ENCODE measurements around the gene FIG4.
"Not testable (repeated sequence)": the region's sequence is repeated elsewhere in the genome, so short reads cannot be mapped to it uniquely, and the experiment has no call there.

Gene FIG4

GRCh38 chr6:109706513-109706912, 15.4 kb downstream of the FIG4 start:
- Histone ChIP-seq H3K4me1 (ENCODE audit: control insufficient read depth in 1 of 2, insufficient read depth in 1 of 2, low read depth in 1 of 2, low read length in 1 of 2) (peaks cover 58 to 60% of the 10 kb centered on the region in 2 experiments), H3K36me3 (no peaks in the 10 kb centered on the region), H3K9me3 (no peaks in the 10 kb centered on the region), H3K27me3 (no peaks in the 10 kb centered on the region), H3K27ac (peak overlapping the region; percentile 90), H3K4me3 (ENCODE audit: low read depth in 1 of 2, low read length in 1 of 2) (peak overlapping the region in 1 of 2 experiments; percentile 6)
- no peak for TF ChIP-seq CTCF (IDR thresholded peaks at IDR 0.05)

- not testable (repeated sequence) for H3K36me3 ChIP-seq; H3K4me3 ChIP-seq (ENCODE audit: low read depth in 1 of 2, low read length in 1 of 2); H3K27me3 ChIP-seq; H3K9me3 ChIP-seq
- Histone ChIP-seq H3K4me1 (ENCODE audit: control insufficient read depth in 1 of 2, insufficient read depth in 1 of 2, low read depth in 1 of 2, low read length in 1 of 2) (peaks cover 42 to 44% of the 10 kb centered on the region in 2 experiments), H3K27ac (peak overlapping the region; percentile 90)
Observed at GRCh38 chr6:109708099-109708498, 17.0 kb downstream of the FIG4 start.

- no peak for TF ChIP-seq CTCF (IDR thresholded peaks at IDR 0.05)
- H3K36me3 ChIP-seq = no peaks in the 10 kb centered on the region
- H3K27me3 ChIP-seq = no peaks in the 10 kb centered on the region
- no peak overlapping the region for H3K27ac ChIP-seq
- no peak overlapping the region for H3K4me3 ChIP-seq (ENCODE audit: low read depth in 1 of 2, low read length in 1 of 2)
- H3K9me3 ChIP-seq = no peaks in the 10 kb centered on the region
- peaks cover 10 to 12% of the 10 kb centered on the region in 2 experiments for H3K4me1 ChIP-seq (ENCODE audit: control insufficient read depth in 1 of 2, insufficient read depth in 1 of 2, low read depth in 1 of 2, low read length in 1 of 2)
Observed at GRCh38 chr6:109713097-109713496, 22.0 kb downstream of the FIG4 start.

GRCh38 chr6:109714166-109714565, 23.1 kb downstream of the FIG4 start:
- H3K36me3 ChIP-seq = no peaks in the 10 kb centered on the region

GRCh38 chr6:109714611-109715010, 23.5 kb downstream of the FIG4 start:
- Histone ChIP-seq H3K4me1 (ENCODE audit: control insufficient read depth in 1 of 2, insufficient read depth in 1 of 2, low read depth in 1 of 2, low read length in 1 of 2) (peaks cover 15 to 16% of the 10 kb centered on the region in 2 experiments), H3K4me3 (ENCODE audit: low read depth in 1 of 2, low read length in 1 of 2) (no peak overlapping the region), H3K36me3 (no peaks in the 10 kb centered on the region), H3K27ac (no peak overlapping the region), H3K9me3 (no peaks in the 10 kb centered on the region), H3K27me3 (no peaks in the 10 kb centered on the region)
- TF ChIP-seq CTCF (IDR thresholded peaks at IDR 0.05) = no peak

More at GRCh38 chr6:109714166-109714565, 23.1 kb downstream of the FIG4 start:
- Histone ChIP-seq H3K4me3 (ENCODE audit: low read depth in 1 of 2, low read length in 1 of 2) (no peak overlapping the region), H3K27ac (no peak overlapping the region), H3K9me3 (no peaks in the 10 kb centered on the region), H3K27me3 (no peaks in the 10 kb centered on the region), H3K4me1 (ENCODE audit: control insufficient read depth in 1 of 2, insufficient read depth in 1 of 2, low read depth in 1 of 2, low read length in 1 of 2) (peaks cover 15 to 16% of the 10 kb centered on the region in 2 experiments)
- no peak for TF ChIP-seq CTCF (IDR thresholded peaks at IDR 0.05)

GRCh38 chr6:109715616-109716015, 24.5 kb downstream of the FIG4 start:
- Histone ChIP-seq H3K36me3 (peaks cover 8% of the 10 kb centered on the region), H3K4me3 (ENCODE audit: low read depth in 1 of 2, low read length in 1 of 2) (no peak overlapping the region), H3K4me1 (ENCODE audit: control insufficient read depth in 1 of 2, insufficient read depth in 1 of 2, low read depth in 1 of 2, low read length in 1 of 2) (peaks cover 15 to 16% of the 10 kb centered on the region in 2 experiments), H3K27me3 (no peaks in the 10 kb centered on the region), H3K9me3 (no peaks in the 10 kb centered on the region), H3K27ac (no peak overlapping the region)
- no peak for TF ChIP-seq CTCF (IDR thresholded peaks at IDR 0.05)

Measured in neutrophil (primary cell).